B cell (primary cell): ENCODE results near the gene KCNK2.

Experiments used
- EZH2 ChIP-seq: IDR thresholded peaks from 2 replicates; pipeline ENCODE4 v1.6.1; 2012; ENCODE audit warnings: borderline replicate concordance, low read depth, mild to moderate bottlenecking, moderate library complexity, low read length; ENCODE audit not compliant: insufficient read depth, poor library complexity, severe bottlenecking
- TF ChIP-seq, protein P1 (sequence below): fragments of 200-600 bp; IDR thresholded peaks from one replicate; pipeline ENCODE4 v1.8.0; 2022; ENCODE audit warnings: antibody characterized with exemption, mild to moderate bottlenecking

- TF ChIP-seq EZH2 = no peak
- TF ChIP-seq, protein P1, sequence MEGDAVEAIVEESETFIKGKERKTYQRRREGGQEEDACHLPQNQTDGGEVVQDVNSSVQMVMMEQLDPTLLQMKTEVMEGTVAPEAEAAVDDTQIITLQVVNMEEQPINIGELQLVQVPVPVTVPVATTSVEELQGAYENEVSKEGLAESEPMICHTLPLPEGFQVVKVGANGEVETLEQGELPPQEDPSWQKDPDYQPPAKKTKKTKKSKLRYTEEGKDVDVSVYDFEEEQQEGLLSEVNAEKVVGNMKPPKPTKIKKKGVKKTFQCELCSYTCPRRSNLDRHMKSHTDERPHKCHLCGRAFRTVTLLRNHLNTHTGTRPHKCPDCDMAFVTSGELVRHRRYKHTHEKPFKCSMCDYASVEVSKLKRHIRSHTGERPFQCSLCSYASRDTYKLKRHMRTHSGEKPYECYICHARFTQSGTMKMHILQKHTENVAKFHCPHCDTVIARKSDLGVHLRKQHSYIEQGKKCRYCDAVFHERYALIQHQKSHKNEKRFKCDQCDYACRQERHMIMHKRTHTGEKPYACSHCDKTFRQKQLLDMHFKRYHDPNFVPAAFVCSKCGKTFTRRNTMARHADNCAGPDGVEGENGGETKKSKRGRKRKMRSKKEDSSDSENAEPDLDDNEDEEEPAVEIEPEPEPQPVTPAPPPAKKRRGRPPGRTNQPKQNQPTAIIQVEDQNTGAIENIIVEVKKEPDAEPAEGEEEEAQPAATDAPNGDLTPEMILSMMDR = no peak
Measured at GRCh38 chr1:215243345-215244054, 161.0 kb downstream of the KCNK2 start.
